Kidney tubule cell (primary cell): ENCODE data around the gene CCT3.

Source experiments
- DNase-seq: peaks from one replicate; pipeline ENCODE4 v3.0.0-alpha.2; 2018; ENCODE audit warnings: low spot score

Gene CCT3

GRCh38 chr1:156320560-156320959 is 17.5 kb downstream of the CCT3 start:
- no peak for DNase-seq

GRCh38 chr1:156319664-156320063 is 18.4 kb downstream of the CCT3 start:
- DNase-seq = peak; percentile 32

- DNase-seq = no peak
These were observed 21.2 kb downstream of the CCT3 start for GRCh38 chr1:156316909-156317308.

- DNase-seq = peak; percentile 11
These were observed 27.1 kb downstream of the CCT3 start for GRCh38 chr1:156310962-156311361.

- DNase-seq = peak; percentile 18
These were observed 30.0 kb downstream of the CCT3 start for GRCh38 chr1:156308078-156308477.

GRCh38 chr1:156305215-156305614 is 32.9 kb downstream of the CCT3 start:
- no peak for DNase-seq

GRCh38 chr1:156303241-156303640 is 34.9 kb downstream of the CCT3 start:
- DNase-seq = no peak

- DNase-seq = no peak
These were observed 39.2 kb downstream of the CCT3 start, which contains the start of gene VHLL for GRCh38 chr1:156298852-156299357. VHLL (minus strand) TSS chr1:156299307; CDS start chr1:156299189, 118 bp downstream.

- DNase-seq = peak; percentile 57
These were observed 42.6 kb downstream of the CCT3 start, which contains the start of gene GLMP for GRCh38 chr1:156295391-156295947. GLMP (minus strand) TSS chr1:156295679; CDS start chr1:156295645, 34 bp downstream.

GRCh38 chr1:156293895-156294294 is 44.2 kb downstream of the CCT3 start:
- no peak for DNase-seq

- no peak for DNase-seq
These were observed 45.0 kb downstream of the CCT3 start for GRCh38 chr1:156293098-156293434.

GRCh38 chr1:156291226-156292061 is 46.6 kb downstream of the CCT3 start:
- DNase-seq = peak; percentile 83

- DNase-seq = no peak
These were observed 48.2 kb downstream of the CCT3 start for GRCh38 chr1:156289857-156290256.

GRCh38 chr1:156286061-156286460 is 52.0 kb downstream of the CCT3 start:
- DNase-seq = no peak

- no peak for DNase-seq
These were observed 52.7 kb downstream of the CCT3 start for GRCh38 chr1:156285437-156285836.

- DNase-seq = no peak
These were observed 53.3 kb downstream of the CCT3 start for GRCh38 chr1:156284757-156285156.

- DNase-seq = no peak
These were observed 54.0 kb downstream of the CCT3 start, which contains the start of gene TMEM79 for GRCh38 chr1:156284112-156284511. TMEM79 (plus strand) TSS chr1:156284325; CDS start chr1:156285227, 902 bp downstream.

GRCh38 chr1:156283521-156283920 is 54.6 kb downstream of the CCT3 start:
- DNase-seq = no peak

GRCh38 chr1:156282479-156283222 is 55.4 kb downstream of the CCT3 start, which contains the start of gene SMG5:
SMG5 (minus strand) TSS chr1:156282825; CDS start chr1:156282680, 145 bp downstream.
- peak; percentile 98 for DNase-seq

- DNase-seq = peak; percentile 75
These were observed 56.2 kb downstream of the CCT3 start for GRCh38 chr1:156281693-156282478.

- DNase-seq = peak; percentile 41
These were observed 56.8 kb downstream of the CCT3 start for GRCh38 chr1:156281281-156281680.

GRCh38 chr1:156279837-156280236 is 58.3 kb downstream of the CCT3 start:
- no peak for DNase-seq
